H9 (cell line): ENCODE measurements around the gene FAM120A. TPM values are rescaled to one million over a fixed set of nuclear protein-coding genes. Genes with fewer than 3 reads are reported as not detected.
A peak's percentile ranks its signal among the peaks of the same experiment; 100 is the strongest.

Experiments used
- DNase-seq: peaks from one replicate; pipeline ENCODE4 v3.0.0-alpha.2; 2017
- H2AFZ ChIP-seq: one replicate; pipeline ENCODE4 v1.6.1; 2013; ENCODE audit warnings: mild to moderate bottlenecking, low read length, control low read depth, moderate library complexity
- H2AK5ac ChIP-seq: 2 replicates; pipeline ENCODE4 v1.6.1; 2013; ENCODE audit warnings: low read length, control low read depth, mixed read lengths; ENCODE audit not compliant: insufficient read length
- H2BK120ac ChIP-seq: one replicate; pipeline ENCODE4 v1.6.1; 2013; ENCODE audit warnings: low read depth, mild to moderate bottlenecking, low read length, control low read depth, inconsistent platforms; ENCODE audit not compliant: poor library complexity, severe bottlenecking
- H2BK12ac ChIP-seq: 2 replicates; pipeline ENCODE4 v1.6.1; 2013; ENCODE audit warnings: low read length, control low read depth, mixed read lengths, low read depth; ENCODE audit not compliant: insufficient read length
- H2BK15ac ChIP-seq: 2 replicates; pipeline ENCODE4 v1.6.1; 2013; ENCODE audit warnings: low read depth, low read length, control low read depth
- H2BK20ac ChIP-seq: one replicate; pipeline ENCODE4 v1.6.1; 2013; ENCODE audit warnings: low read depth, mild to moderate bottlenecking, low read length, control low read depth, inconsistent platforms; ENCODE audit not compliant: poor library complexity, severe bottlenecking
- H2BK5ac ChIP-seq: 2 replicates; pipeline ENCODE4 v1.6.1; 2013; ENCODE audit warnings: low read length, control low read depth, mixed read lengths; ENCODE audit not compliant: insufficient read length
- H3K14ac ChIP-seq: 2 replicates; pipeline ENCODE4 v1.6.1; 2013; ENCODE audit warnings: low read length, control low read depth; ENCODE audit not compliant: insufficient read depth
- H3K18ac ChIP-seq: 2 replicates; pipeline ENCODE4 v1.6.1; 2013; ENCODE audit warnings: low read depth, mild to moderate bottlenecking, mixed read lengths, low read length, control low read depth; ENCODE audit not compliant: insufficient read length
- H3K23ac ChIP-seq: 2 replicates; pipeline ENCODE4 v1.6.1; 2013; ENCODE audit warnings: low read length, control low read depth, mixed read lengths, low read depth; ENCODE audit not compliant: insufficient read length
- H3K23me2 ChIP-seq: 2 replicates; pipeline ENCODE4 v1.6.1; 2013; ENCODE audit warnings: low read depth, mild to moderate bottlenecking, mixed read lengths, low read length, control low read depth; ENCODE audit not compliant: insufficient read length, poor library complexity, severe bottlenecking
- H3K27ac ChIP-seq: 2 replicates; pipeline ENCODE4 v1.5.1; 2013; ENCODE audit warnings: low read length, control low read depth, mixed read lengths, low read depth; ENCODE audit not compliant: insufficient read length
- H3K27me3 ChIP-seq: 2 replicates; pipeline ENCODE4 v1.6.1; 2013; ENCODE audit warnings: low read length, control low read depth, inconsistent platforms; ENCODE audit not compliant: insufficient read depth
- H3K4ac ChIP-seq: 2 replicates; pipeline ENCODE4 v1.6.1; 2013; ENCODE audit warnings: low read depth, mild to moderate bottlenecking, control low read depth, inconsistent platforms, low read length, moderate library complexity
- H3K4me1 ChIP-seq: 2 replicates; pipeline ENCODE4 v1.6.1; 2013; ENCODE audit warnings: low read length, control low read depth, inconsistent platforms; ENCODE audit not compliant: insufficient read depth
- H3K4me2 ChIP-seq: 2 replicates; pipeline ENCODE4 v1.6.1; 2013; ENCODE audit warnings: low read length, control low read depth, mixed read lengths; ENCODE audit not compliant: insufficient read length, insufficient read depth
- H3K56ac ChIP-seq: 2 replicates; pipeline ENCODE4 v1.6.1; 2013; ENCODE audit warnings: low read depth, mild to moderate bottlenecking, mixed read lengths, low read length, control low read depth; ENCODE audit not compliant: insufficient read length
- H3K79me1 ChIP-seq: 2 replicates; pipeline ENCODE4 v1.6.1; 2013; ENCODE audit warnings: low read depth, mild to moderate bottlenecking, moderate library complexity, low read length, control low read depth, inconsistent platforms; ENCODE audit not compliant: insufficient read depth, poor library complexity, severe bottlenecking
- H3K79me2 ChIP-seq: 2 replicates; pipeline ENCODE4 v1.6.1; 2013; ENCODE audit warnings: low read length, control low read depth, inconsistent platforms; ENCODE audit not compliant: insufficient read depth
- H3K9ac ChIP-seq: 2 replicates; pipeline ENCODE4 v1.6.1; 2013; ENCODE audit warnings: low read length, control low read depth, mixed read lengths; ENCODE audit not compliant: insufficient read length; ENCODE audit errors: extremely low read depth
- H3K9me3 ChIP-seq: one replicate; pipeline ENCODE4 v1.6.1; 2013; ENCODE audit warnings: low read depth, low read length, inconsistent platforms; ENCODE audit not compliant: control insufficient read depth
- H3T11ph ChIP-seq: one replicate; pipeline ENCODE4 v1.6.1; 2013; ENCODE audit warnings: mild to moderate bottlenecking, low read length, control low read depth, inconsistent platforms
- H4K20me1 ChIP-seq: one replicate; pipeline ENCODE4 v1.6.1; 2013; ENCODE audit not compliant: control insufficient read depth, insufficient read length, insufficient read depth
- H4K5ac ChIP-seq: 2 replicates; pipeline ENCODE4 v1.6.1; 2013; ENCODE audit warnings: low read depth, mild to moderate bottlenecking, mixed read lengths, low read length, control low read depth; ENCODE audit not compliant: insufficient read length
- H4K8ac ChIP-seq: replicated peaks from 2 replicates; pipeline ENCODE4 v1.6.1; 2013; ENCODE audit warnings: low read length, control low read depth, mixed read lengths, low read depth; ENCODE audit not compliant: insufficient read length
- H4K91ac ChIP-seq: 2 replicates; pipeline ENCODE4 v1.6.1; 2013; ENCODE audit warnings: low read depth, mild to moderate bottlenecking, moderate library complexity, mixed read lengths, low read length, control low read depth; ENCODE audit not compliant: insufficient read length
- H3K27ac Mint-ChIP-seq, 3 experiments: 2 replicates in 2 of 3; 3 replicates in 1 of 3; pipeline ENCODE4 v1.8.0; 2020 to 2021; ENCODE audit warnings: mixed read lengths in 3 of 3, mild to moderate bottlenecking in 1 of 3, moderate library complexity in 1 of 3
- H3K27me3 Mint-ChIP-seq: 2 replicates; pipeline ENCODE4 v1.8.0; 2021; ENCODE audit warnings: low read depth, mild to moderate bottlenecking, moderate library complexity, mixed read lengths
- H3K36me3 Mint-ChIP-seq, 3 experiments: 2 replicates in 2 of 3; 3 replicates in 1 of 3; pipeline ENCODE4 v1.8.0; 2020 to 2021; ENCODE audit warnings: low read depth in 3 of 3, mixed read lengths in 3 of 3; ENCODE audit not compliant: insufficient read depth in 1 of 3
- H3K4me1 Mint-ChIP-seq, 2 experiments: 2 replicates each; pipeline ENCODE4 v1.8.0; 2020; ENCODE audit warnings: mixed read lengths in 2 of 2
- H3K4me3 Mint-ChIP-seq, 2 experiments: 2 replicates in 1 of 2; 3 replicates in 1 of 2; pipeline ENCODE4 v1.8.0; 2020 to 2021; ENCODE audit warnings: mild to moderate bottlenecking in 2 of 2, mixed read lengths in 2 of 2, moderate library complexity in 1 of 2
- H3K9me3 Mint-ChIP-seq, 2 experiments: 2 replicates in 1 of 2; 3 replicates in 1 of 2; pipeline ENCODE4 v1.8.0; 2020; ENCODE audit warnings: mild to moderate bottlenecking in 2 of 2, mixed read lengths in 2 of 2, moderate library complexity in 1 of 2
- CTCF ChIP-seq: fragments of 200-600 bp; sonication (generic); conservative IDR thresholded peaks from 3 replicates; pipeline ENCODE4 v1.8.0; 2021; ENCODE audit warnings: antibody characterized with exemption, mild to moderate bottlenecking
- WGBS: extraction: QIAGEN DNeasy Blood & Tissue Kit; methylation state at CpG from one replicate; pipeline ENCODE4 v1.1.7; 2013; ENCODE audit warnings: missing lambda C conversion rate, low lambda C conversion rate, mixed read lengths; ENCODE audit not compliant: insufficient read length; ENCODE audit errors: extremely low coverage; 5-methylcytosine and 5-hydroxymethylcytosine counted together
- total RNA-seq: library from RNA; stranded (reverse); gene quantifications from 2 replicates; pipeline ENCODE4 v1.2.1, GENCODE V29; 2021

FAM120A gene
- total RNA-seq, 1 experiment from 2014 or later: 57.7 TPM

GRCh38 chr9:93587651-93588347 is 136.3 kb downstream of the FAM120A start:
- Histone ChIP-seq H3K4me2 (no peak overlapping the region), H3K9me3 (no peaks in the 10 kb centered on the region), H3K14ac (no peak overlapping the region), H3K23ac (no peak overlapping the region), H3K56ac (no peak overlapping the region), H2BK15ac (no peak overlapping the region), H3K4me1 (no peaks in the 10 kb centered on the region), H2BK12ac (no peak overlapping the region), H4K91ac (no peak overlapping the region), H3K27me3 (no peaks in the 10 kb centered on the region), H3K9ac (no peak overlapping the region), H2BK120ac (no peak overlapping the region), H4K8ac (no peak overlapping the region), H2BK20ac (no peak overlapping the region), H4K5ac (no peak overlapping the region), H3T11ph (no peak overlapping the region), H3K18ac (no peak overlapping the region), H3K27ac (no peak overlapping the region), H4K20me1 (no peaks in the 10 kb centered on the region), H3K79me2 (peaks cover 2% of the 10 kb centered on the region; the same call in 1 of the 2 replicates), H2AK5ac (no peak overlapping the region), H2AFZ (no peak overlapping the region), H2BK5ac (no peak overlapping the region), H3K4ac (no peak overlapping the region), H3K23me2 (no peaks in the 10 kb centered on the region), H3K79me1 (peaks cover 8% of the 10 kb centered on the region)
- WGBS: no CpG with 5 or more reads among the region's 11 CpGs
- peak; percentile 31 for TF ChIP-seq CTCF
- Mint-ChIP-seq H3K4me3 (no peak overlapping the region), H3K4me1 (peaks cover 22 to 29% of the 10 kb centered on the region in 2 experiments), H3K9me3 (peaks cover 0 to 5% of the 10 kb centered on the region in 2 experiments; a peak in 1 of 5 replicates), H3K27ac (peak overlapping the region in 2 of 3 experiments; percentile 37 to 60; a peak in 3 of 7 replicates), H3K36me3 (no peaks in the 10 kb centered on the region; a peak in 2 of 7 replicates), H3K27me3 (no peaks in the 10 kb centered on the region)
- peak; percentile 41 for DNase-seq
